HTR-8/SVneo (cell line): ENCODE data around the gene MARCKSL1.
"Not testable (repeated sequence)": the region's sequence is repeated elsewhere in the genome, so short reads cannot be mapped to it uniquely, and the experiment has no call there.

Experiments
- DNase-seq: peaks from one replicate; pipeline ENCODE4 v3.0.0; 2011; ENCODE audit warnings: low spot score, mixed read lengths; ENCODE audit not compliant: insufficient read length
- FAIRE-seq: peaks from 2 replicates; lab custom pipeline; 2011; peaks lifted over from hg19 to GRCh38; lab: Jason Lieb, UNC

The MARCKSL1 gene

GRCh38 chr1:32335790-32336590, at the start of gene MARCKSL1:
Gene MARCKSL1, minus strand, starts transcription at chr1:32336233. Its CDS starts 200 bp downstream, at chr1:32336033.
- FAIRE-seq: no peak
- peak; percentile 54 for DNase-seq

DNA sequence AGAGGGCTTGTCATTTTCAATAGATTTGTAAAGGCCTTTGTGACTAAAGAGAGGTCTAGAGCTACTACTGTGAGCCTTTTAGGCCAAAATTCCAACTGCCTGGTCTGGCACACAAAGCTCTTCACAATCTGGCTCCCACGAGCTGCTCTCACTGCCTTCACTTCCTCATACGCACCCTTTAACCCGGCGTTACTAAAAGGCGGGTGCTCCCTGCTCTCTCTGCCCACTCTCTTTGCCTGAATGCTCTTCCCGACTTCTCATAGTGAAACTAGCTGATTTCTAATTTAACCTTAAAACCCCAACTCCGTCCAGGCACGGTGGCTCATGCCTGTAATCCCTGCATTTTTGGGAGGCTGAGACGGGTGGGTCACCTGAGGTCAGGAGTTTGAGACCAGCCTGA, 44.0 kb upstream of the MARCKSL1 start:
- FAIRE-seq (no peak), DNase-seq (no peak)

- no peak for FAIRE-seq
- DNase-seq: no peak
Observed at GRCh38 chr1:32377541-32378220, 41.6 kb upstream of the MARCKSL1 start.

DNA sequence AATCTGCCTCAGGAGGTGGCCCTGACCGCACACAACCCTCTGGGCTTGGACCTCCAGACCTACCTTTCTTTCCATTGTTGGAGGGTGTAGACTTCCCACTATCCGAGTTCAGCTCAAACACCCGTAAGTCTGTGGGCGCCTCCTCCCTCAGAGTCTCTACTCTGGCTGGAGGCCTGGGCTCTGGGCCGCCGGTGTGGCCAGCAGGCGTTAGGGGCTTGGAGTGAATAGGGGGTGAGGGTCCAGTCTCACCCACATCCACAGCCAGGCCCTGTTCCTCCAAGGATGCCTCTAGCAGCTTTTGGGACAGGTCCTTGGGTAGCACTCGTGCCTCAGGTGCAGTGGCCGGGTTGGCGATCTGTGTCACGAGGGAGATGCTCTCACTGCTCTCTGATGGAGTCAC, 40.2 kb upstream of the MARCKSL1 start:
- FAIRE-seq (no peak), DNase-seq (no peak)

DNA sequence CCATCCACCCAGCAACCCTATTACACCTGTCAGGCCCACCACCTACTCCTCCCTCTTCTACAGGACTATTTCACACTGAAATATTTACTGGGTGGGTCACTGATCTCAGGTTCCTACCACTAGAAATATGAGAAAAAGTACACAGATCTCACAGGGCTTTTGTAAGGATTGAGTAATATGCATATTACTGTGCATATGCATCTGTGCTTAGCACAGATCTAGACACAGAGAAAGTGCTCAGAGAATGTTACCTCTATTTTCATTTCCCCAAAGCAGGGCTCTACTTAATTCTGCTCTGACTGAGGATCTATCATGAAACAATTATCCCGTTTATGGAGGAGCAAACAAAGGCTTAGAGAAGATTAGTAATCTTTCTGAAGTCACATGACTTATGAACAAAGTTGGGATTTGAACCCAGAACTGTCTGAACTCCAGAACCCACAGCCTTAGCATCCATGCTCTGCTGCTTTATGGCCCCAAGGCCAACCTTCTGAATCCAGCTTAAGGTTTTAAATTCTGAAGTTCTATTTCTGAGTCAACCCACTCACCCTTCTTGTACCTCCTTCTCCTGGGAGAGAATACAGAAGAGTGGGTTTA, 38.1 kb upstream of the MARCKSL1 start:
- FAIRE-seq: no peak
- no peak for DNase-seq

GRCh38 chr1:32372149-32372756, 36.2 kb upstream of the MARCKSL1 start:
- no peak for DNase-seq

GRCh38 chr1:32367912-32368635, 32.0 kb upstream of the MARCKSL1 start:
- no peak for FAIRE-seq

More at GRCh38 chr1:32372149-32372756, 36.2 kb upstream of the MARCKSL1 start:
- FAIRE-seq: no peak

DNA sequence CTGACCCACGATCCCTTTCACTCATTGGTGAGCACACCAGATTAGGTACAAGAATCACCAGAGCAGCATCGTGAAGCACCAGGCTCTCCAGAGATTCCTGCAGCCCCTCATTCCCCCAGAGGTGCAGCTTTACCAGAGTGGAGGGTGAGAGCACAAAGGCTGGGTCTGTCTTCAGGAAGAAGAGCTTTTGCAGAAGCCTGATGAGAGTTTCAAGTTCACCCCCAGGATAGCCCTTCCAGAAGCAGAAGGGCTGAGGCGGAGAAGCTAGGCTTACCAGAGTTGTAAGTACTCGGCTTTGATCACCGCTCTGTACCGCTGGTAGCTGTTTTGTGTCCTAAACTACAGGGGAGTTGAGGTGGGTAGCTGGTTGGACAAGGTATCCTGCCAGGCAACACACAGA, 29.4 kb upstream of the MARCKSL1 start:
- DNase-seq (no peak), FAIRE-seq (no peak)

More at GRCh38 chr1:32367912-32368635, 32.0 kb upstream of the MARCKSL1 start:
- no peak for DNase-seq

GRCh38 chr1:32364836-32365235, 28.8 kb upstream of the MARCKSL1 start:
- DNase-seq: no peak
- FAIRE-seq: no peak

DNA sequence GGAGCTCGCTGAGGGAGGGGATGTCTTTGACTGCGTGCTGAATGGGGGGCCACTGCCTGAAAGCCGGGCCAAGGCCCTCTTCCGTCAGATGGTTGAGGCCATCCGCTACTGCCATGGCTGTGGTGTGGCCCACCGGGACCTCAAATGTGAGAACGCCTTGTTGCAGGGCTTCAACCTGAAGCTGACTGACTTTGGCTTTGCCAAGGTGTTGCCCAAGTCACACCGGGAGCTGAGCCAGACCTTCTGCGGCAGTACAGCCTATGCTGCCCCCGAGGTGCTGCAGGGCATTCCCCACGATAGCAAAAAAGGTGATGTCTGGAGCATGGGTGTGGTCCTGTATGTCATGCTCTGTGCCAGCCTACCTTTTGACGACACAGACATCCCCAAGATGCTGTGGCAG, 27.7 kb upstream of the MARCKSL1 start:
- DNase-seq: no peak
- FAIRE-seq: no peak

- no peak for FAIRE-seq
- DNase-seq: no peak
Observed at GRCh38 chr1:32362474-32363313, 26.7 kb upstream of the MARCKSL1 start, which contains the start of the genes FAM229A and TSSK3. Gene FAM229A, minus strand, starts transcription at chr1:32362485. Its CDS starts 394 bp downstream, at chr1:32362091. Gene TSSK3, plus strand, starts transcription at chr1:32362539. Its CDS starts 163 bp downstream, at chr1:32362702.

DNA sequence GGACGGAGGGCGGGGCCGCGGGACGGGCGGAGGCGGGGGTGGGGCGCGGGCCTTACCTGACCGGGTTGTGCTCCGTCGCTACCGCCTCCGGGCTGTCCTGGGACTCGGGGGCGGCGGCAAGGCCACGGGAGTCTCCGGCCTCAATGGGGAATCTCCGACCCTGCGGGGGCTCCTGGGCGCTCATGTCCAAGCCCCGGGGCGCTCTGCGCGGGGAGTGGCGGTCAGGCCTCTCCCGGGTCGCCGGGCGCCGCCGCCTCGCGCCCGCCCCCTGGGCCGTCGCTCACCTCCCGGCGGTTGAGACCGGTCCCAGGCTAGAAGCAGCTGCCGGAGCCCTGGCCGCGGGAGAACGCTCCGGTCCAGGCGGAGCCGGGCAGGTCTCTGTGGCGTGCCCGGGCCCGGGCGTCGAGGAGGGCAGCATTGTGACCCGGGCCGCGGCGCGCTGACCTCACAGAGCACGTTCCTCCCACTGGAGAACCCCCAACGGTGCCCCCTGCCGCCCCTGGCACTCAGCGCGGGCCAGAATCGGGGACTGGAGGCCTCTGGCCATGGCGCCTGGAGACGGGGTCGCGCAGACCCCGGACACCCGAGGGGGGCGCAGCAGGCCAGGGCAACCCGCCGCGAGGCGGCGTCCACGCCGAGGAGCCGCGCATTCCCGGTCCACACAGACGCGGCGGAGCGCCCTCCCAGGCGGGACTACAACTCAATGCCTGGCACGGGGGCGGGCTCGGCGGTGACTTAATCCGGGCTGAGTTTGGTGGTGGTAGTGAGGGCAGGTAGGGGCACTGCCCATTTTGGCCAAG, 25.8 kb upstream of the MARCKSL1 start:
- FAIRE-seq (no peak), DNase-seq (no peak)

DNA sequence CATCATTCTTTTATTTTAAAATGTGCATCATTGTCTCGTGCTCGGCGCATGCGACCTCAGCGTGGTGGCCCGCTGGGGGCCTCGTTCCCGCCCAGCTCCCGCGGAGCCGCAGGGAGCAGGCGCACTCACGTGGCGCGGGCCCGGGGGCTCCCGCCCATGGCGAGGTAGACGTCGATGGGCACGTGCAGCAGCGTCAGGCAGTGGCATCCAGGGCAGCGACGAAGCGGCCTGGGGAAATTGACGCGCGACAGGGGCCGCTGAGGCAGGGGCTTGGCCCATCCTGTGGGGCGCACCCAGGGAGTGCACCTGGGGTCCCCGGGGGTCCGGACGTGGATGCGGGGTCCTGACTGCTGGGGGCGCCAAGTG, 25.3 kb upstream of the MARCKSL1 start:
- DNase-seq: no peak
- no peak for FAIRE-seq

- DNase-seq (no peak), FAIRE-seq (no peak)
Observed at GRCh38 chr1:32358435-32358834, 22.4 kb upstream of the MARCKSL1 start.

- FAIRE-seq (no peak), DNase-seq (no peak)
Observed at GRCh38 chr1:32357614-32358013, 21.6 kb upstream of the MARCKSL1 start.

GRCh38 chr1:32356478-32356877, 20.4 kb upstream of the MARCKSL1 start:
- DNase-seq: no peak
- no peak for FAIRE-seq

DNA sequence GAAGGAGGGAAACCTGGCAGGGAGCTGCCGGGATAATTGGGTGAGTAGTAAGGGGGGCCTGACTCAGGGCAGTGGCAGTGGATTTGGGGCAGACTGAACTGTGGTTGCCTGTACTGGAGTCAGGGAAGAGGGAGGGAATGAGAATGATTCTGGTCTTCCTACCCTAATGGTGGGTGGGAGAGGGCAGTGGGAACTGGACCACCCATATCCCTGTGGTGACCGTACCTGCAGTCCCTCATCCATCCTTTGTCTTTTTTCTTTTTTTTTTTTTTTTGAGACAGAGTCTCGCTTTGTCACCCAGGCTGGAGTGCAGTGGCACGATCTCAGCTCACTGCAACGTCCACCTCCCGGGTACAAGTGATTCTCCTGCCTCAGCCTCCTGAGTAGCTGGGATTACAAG, 19.7 kb upstream of the MARCKSL1 start:
- not testable (repeated sequence) for FAIRE-seq, DNase-seq

GRCh38 chr1:32353886-32354570, 18.0 kb upstream of the MARCKSL1 start:
- DNase-seq: no peak
- FAIRE-seq: no peak
